Heart left ventricle (tissue), 16 donors: ENCODE measurements around the gene CCDC187. TPM values are rescaled to one million over a fixed set of nuclear protein-coding genes. Genes with fewer than 3 reads are reported as not detected.

Experiments used
- ATAC-seq, 4 donors: fragments of 200-7000 bp; cut with Tn5 transposase; one replicate each; pipeline ENCODE4 v1.9.1; 2020 to 2022; ENCODE audit warnings: moderate library complexity in 4 of 4, mild to moderate bottlenecking in 3 of 4, moderate number of reproducible peaks in 1 of 4
- DNase-seq, 5 donors: peaks; one replicate each; pipeline ENCODE4 v3.0.0-alpha.2; 2020
- H3K27ac ChIP-seq, 12 donors: fragments of 200-600 bp; sonication (generic) in 4 of 12; one replicate each; pipeline versions ENCODE4 v1.5.0 to v1.8.0; 2016 to 2022; ENCODE audit warnings: mild to moderate bottlenecking in 2 of 12
- H3K27me3 ChIP-seq, 9 donors: fragments of 200-600 bp; sonication (generic) in 2 of 9; one replicate each; pipeline versions ENCODE4 v1.5.1 to v1.8.0; 2016 to 2022; ENCODE audit warnings: mild to moderate bottlenecking in 3 of 9
- H3K36me3 ChIP-seq, 9 donors: fragments of 200-600 bp; sonication (generic) in 2 of 9; one replicate each; pipeline versions ENCODE4 v1.5.0 to v1.8.0; 2018 to 2022; ENCODE audit warnings: mild to moderate bottlenecking in 2 of 9
- H3K4me1 ChIP-seq, 12 donors: fragments of 200-600 bp; sonication (generic) in 4 of 12; one replicate each; pipeline versions ENCODE4 v1.5.0 to v1.8.0; 2016 to 2022; ENCODE audit warnings: mild to moderate bottlenecking in 3 of 12
- H3K4me3 ChIP-seq, 12 donors: fragments of 200-600 bp; sonication (generic) in 4 of 12; one replicate each; pipeline versions ENCODE4 v1.5.0 to v1.8.0; 2017 to 2022; ENCODE audit warnings: mild to moderate bottlenecking in 9 of 12, moderate library complexity in 4 of 12
- H3K9me3 ChIP-seq, 12 donors: fragments of 200-600 bp; sonication (generic) in 4 of 12; one replicate each; pipeline versions ENCODE4 v1.5.0 to v1.8.0; 2016 to 2022; ENCODE audit warnings: mild to moderate bottlenecking in 1 of 12
- POLR2A ChIP-seq, 2 donors: fragments of 450-650 bp; IDR thresholded peaks; one replicate each; pipeline ENCODE4 v1.6.1; 2017; ENCODE audit warnings: antibody characterized with exemption in 2 of 2, mild to moderate bottlenecking in 2 of 2, moderate library complexity in 2 of 2
- WGBS, 4 donors: extraction: QIAGEN DNeasy Blood & Tissue Kit in 2 of 4; methylation state at CpG; one replicate each; pipeline versions ENCODE4 v1.1.5 to v1.1.7; 2013 to 2018; 5-methylcytosine and 5-hydroxymethylcytosine counted together
- intact Hi-C, 10 donors: fragments of 100-400 bp; cut with DNase I; formaldehyde crosslinking; loops; one replicate each; pipeline versions ENCODE4 v1.11.1 to v1.14.2; 2022
- polyA plus RNA-seq, 2 donors: library from polyadenylated mRNA; stranded (reverse); fragments of 200-250 nt; gene quantifications; one replicate each; pipeline ENCODE4 v1.2.3, GENCODE V29; 2013
- total RNA-seq, 9 donors: library from RNA; depleted of rRNA in 2 of 9; stranded (reverse); fragments of >200 nt in 2 of 9; fragmentation: NEBNext Ultra II Directional in 3 of 9; extraction: Animal tissue kit (Norgen Biotek cat#: 25700) in 3 of 9; gene quantifications; one replicate each; pipeline versions ENCODE4 v1.1.0 to v1.2.4, GENCODE V29; 2016 to 2023
- TF ChIP-seq, protein P1 (sequence below), 12 donors: fragments of 200-600 bp; sonication (generic) in 4 of 12; IDR thresholded peaks; one replicate each; pipeline versions ENCODE4 v1.5.0 to v1.8.0; 2018 to 2022; ENCODE audit warnings: antibody characterized with exemption in 12 of 12, mild to moderate bottlenecking in 5 of 12
- donor health status: ischemic (EF 13 %, LVEDD 7.1; RV severe dilation, severe dysfunction).
- donor health status: healthy with polysubstance abuse.
- donor health status: DM: no; HTN: yes; CAD: no.
- donor health status: DM: no; HTN: no; CAD: no.
- donor health status: ischemic (EF 25% LVEDD 6.9; RV normal size, moderate dysfunction).
- donor health status: ischemic (EF 25% LVEDD 5.7; RV mildly dilated, moderate dysfunction).
- donor health status: healthy.
- donor health status: DM: yes; HTN: yes; CAD: no.
- donor health status: ischemic (EF 35%, LVEDD 5.7; RV mildly dilated, moderate dysfunction).
- donor health status: nonischemic (EF 11% LVEDD 7.7; RV severe dilation, severe dysfunction).
- donor health status: DM: yes; HTN: yes; CAD: no.
- donor health status: PGD.
- donor health status: ischemic (EF 29% LVEDD 5.4; RV normal size, mild dysfunction).
- donor health status: nonischemic (EF 23%, LVEDD 6.1; RV moderate dilation, normal function).

The CCDC187 gene
- total and polyA plus RNA-seq, 11 donors: 0.04 TPM; not detected in 10

DNA sequence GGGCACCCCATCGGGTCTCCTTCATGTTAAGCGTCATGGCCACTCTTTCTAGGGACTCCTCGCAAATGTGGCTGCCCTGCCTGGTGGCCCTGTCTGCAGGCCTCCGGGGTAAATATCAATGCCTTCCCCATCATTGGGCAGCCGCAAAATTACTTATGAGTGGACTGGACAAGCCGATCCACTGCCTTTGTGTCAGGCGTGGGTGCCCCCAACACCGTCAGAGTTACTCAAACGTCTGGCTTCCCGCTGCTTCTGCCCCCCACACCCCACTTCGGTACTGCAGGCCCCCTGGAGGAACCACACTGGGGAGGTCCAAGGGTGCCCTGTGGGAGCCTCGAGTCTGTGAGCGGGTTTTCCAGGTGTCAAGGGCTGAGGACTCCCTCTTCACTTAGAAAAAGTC, 102.7 kb downstream of the CCDC187 start:
- WGBS, 4 donors: 48 to 55% (median 49%) methylated on average over 12 to 13 of the region's 13 CpGs
- Histone ChIP-seq H3K4me1 (peaks cover 0 to 26% (median 5%) of the 10 kb centered on the region in 12 donors), H3K36me3 (no peaks in the 10 kb centered on the region), H3K9me3 (no peaks in the 10 kb centered on the region), H3K27ac (no peak overlapping the region), H3K27me3 (peaks cover 73 to 93% (median 86%) of the 10 kb centered on the region in 9 donors), H3K4me3 (no peak overlapping the region)
- intact Hi-C loops: no loop called here
- DNase-seq (no peak), ATAC-seq (no peak)
- no peak for TF ChIP-seq POLR2A (IDR thresholded peaks at IDR 0.05)
- TF ChIP-seq, protein P1, sequence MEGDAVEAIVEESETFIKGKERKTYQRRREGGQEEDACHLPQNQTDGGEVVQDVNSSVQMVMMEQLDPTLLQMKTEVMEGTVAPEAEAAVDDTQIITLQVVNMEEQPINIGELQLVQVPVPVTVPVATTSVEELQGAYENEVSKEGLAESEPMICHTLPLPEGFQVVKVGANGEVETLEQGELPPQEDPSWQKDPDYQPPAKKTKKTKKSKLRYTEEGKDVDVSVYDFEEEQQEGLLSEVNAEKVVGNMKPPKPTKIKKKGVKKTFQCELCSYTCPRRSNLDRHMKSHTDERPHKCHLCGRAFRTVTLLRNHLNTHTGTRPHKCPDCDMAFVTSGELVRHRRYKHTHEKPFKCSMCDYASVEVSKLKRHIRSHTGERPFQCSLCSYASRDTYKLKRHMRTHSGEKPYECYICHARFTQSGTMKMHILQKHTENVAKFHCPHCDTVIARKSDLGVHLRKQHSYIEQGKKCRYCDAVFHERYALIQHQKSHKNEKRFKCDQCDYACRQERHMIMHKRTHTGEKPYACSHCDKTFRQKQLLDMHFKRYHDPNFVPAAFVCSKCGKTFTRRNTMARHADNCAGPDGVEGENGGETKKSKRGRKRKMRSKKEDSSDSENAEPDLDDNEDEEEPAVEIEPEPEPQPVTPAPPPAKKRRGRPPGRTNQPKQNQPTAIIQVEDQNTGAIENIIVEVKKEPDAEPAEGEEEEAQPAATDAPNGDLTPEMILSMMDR (IDR thresholded peaks at IDR 0.05): no peak

DNA sequence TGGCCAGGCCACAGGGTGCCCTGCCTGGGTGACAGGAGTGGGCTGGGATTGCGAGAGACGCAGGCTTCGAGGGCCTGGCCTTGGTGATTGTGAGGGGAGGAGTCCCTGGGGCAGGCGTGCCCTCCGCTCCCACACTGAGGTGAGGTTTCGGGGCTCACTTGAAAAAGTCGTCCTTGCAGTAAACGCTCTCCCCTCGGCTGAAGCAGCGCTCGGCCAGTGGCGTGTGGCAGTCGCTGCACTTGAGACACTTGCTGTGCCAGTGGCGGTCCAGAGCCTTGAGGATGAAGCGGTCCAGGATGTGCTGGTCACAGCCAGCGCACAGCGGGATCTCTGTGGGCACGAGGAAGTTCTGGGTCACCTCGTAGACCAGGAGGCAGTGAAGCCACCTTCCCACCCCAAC, 103.5 kb downstream of the CCDC187 start:
- DNase-seq (no peak), ATAC-seq (no peak)
- H3K4me1 ChIP-seq: peaks cover 0 to 26% (median 5%) of the 10 kb centered on the region in 12 donors
- H3K27me3 ChIP-seq: peaks cover 77 to 99% (median 92%) of the 10 kb centered on the region in 9 donors
- no peaks in the 10 kb centered on the region for H3K36me3 ChIP-seq
- H3K4me3 ChIP-seq: peak overlapping the region in 1 of 12 donors; percentile 7
- no peak for TF ChIP-seq POLR2A (IDR thresholded peaks at IDR 0.05)
- TF ChIP-seq, protein P1 (IDR thresholded peaks at IDR 0.05): no peak
- intact Hi-C loops: no loop called here
- H3K27ac ChIP-seq: no peak overlapping the region
- no peaks in the 10 kb centered on the region for H3K9me3 ChIP-seq
- WGBS, 4 donors: 41 to 54% (median 47%) methylated on average over 13 to 19 of the region's 19 CpGs

Other genes starting within 250 kb of the CCDC187 start
- gene NACC2, start 208.8 kb downstream of the CCDC187 start, total RNA-seq: 10 to 100 TPM; 38.7 to 66.5 (median 47.5) TPM
- gene NACC2, start 208.8 kb downstream of the CCDC187 start, polyA plus RNA-seq: 10 to 100 TPM; 17.9 to 39.1 TPM
- gene TMEM250, start 185.2 kb downstream of the CCDC187 start, total RNA-seq: 10 to 100 TPM; 15.5 to 34.3 (median 19.9) TPM
- gene TMEM250, start 185.2 kb downstream of the CCDC187 start, polyA plus RNA-seq: 10 to 100 TPM; 11.6 to 37.0 TPM
- not detected for gene LHX3, start 99.0 kb downstream of the CCDC187 start, total RNA-seq
- gene LHX3, start 99.0 kb downstream of the CCDC187 start, polyA plus RNA-seq: not detected
- gene QSOX2, start 58.3 kb downstream of the CCDC187 start, total RNA-seq: 1 to 10 TPM; 4.8 to 7.8 (median 5.9) TPM
- gene QSOX2, start 58.3 kb downstream of the CCDC187 start, polyA plus RNA-seq: 1 to 10 TPM; 4.3 to 9.9 TPM
- 10 to 100 TPM; 24.1 to 52.0 (median 31.7) TPM for gene GPSM1, start 23.4 kb upstream of the CCDC187 start, total RNA-seq
- 10 to 100 TPM; 31.5 to 80.2 TPM for gene GPSM1, start 23.4 kb upstream of the CCDC187 start, polyA plus RNA-seq
- 10 to 100 TPM; 21.3 to 67.8 (median 33.6) TPM for gene DNLZ, start 59.6 kb upstream of the CCDC187 start, total RNA-seq
- gene DNLZ, start 59.6 kb upstream of the CCDC187 start, polyA plus RNA-seq: 10 to 100 TPM; 22.6 to 36.8 TPM
- 1 to 10 TPM in 2 of 9 donors, under 1 TPM in 7; 0.30 to 7.1 (median 0.77) TPM for gene CARD9, start 69.6 kb upstream of the CCDC187 start, total RNA-seq
- under 1 TPM; 0.69 to 1.00 TPM for gene CARD9, start 69.6 kb upstream of the CCDC187 start, polyA plus RNA-seq
- 1 to 10 TPM; 3.1 to 7.8 (median 4.5) TPM for gene SNAPC4, start 96.1 kb upstream of the CCDC187 start, total RNA-seq
- gene SNAPC4, start 96.1 kb upstream of the CCDC187 start, polyA plus RNA-seq: 1 to 10 TPM; 4.0 to 4.3 TPM
- gene ENTR1, start 106.5 kb upstream of the CCDC187 start, total RNA-seq: 10 to 100 TPM; 12.4 to 26.6 (median 18.4) TPM
- gene ENTR1, start 106.5 kb upstream of the CCDC187 start, polyA plus RNA-seq: 10 to 100 TPM; 11.8 to 27.7 TPM
- gene PMPCA, start 106.6 kb upstream of the CCDC187 start, total RNA-seq: 10 to 100 TPM; 61.5 to 81.8 (median 73.6) TPM
- 10 to 100 TPM; 70.8 to 77.0 TPM for gene PMPCA, start 106.6 kb upstream of the CCDC187 start, polyA plus RNA-seq
- 10 to 100 TPM in 3 of 9 donors, 1 to 10 TPM in 6; 7.3 to 11.7 (median 9.5) TPM for gene INPP5E, start 135.8 kb upstream of the CCDC187 start, total RNA-seq
- gene INPP5E, start 135.8 kb upstream of the CCDC187 start, polyA plus RNA-seq: 1 to 10 TPM; 6.4 to 8.0 TPM
- gene SEC16A, start 178.9 kb upstream of the CCDC187 start, total RNA-seq: 10 to 100 TPM; 21.1 to 53.3 (median 30.2) TPM
- 10 to 100 TPM; 20.9 to 29.9 TPM for gene SEC16A, start 178.9 kb upstream of the CCDC187 start, polyA plus RNA-seq
- 10 to 100 TPM; 12.1 to 47.3 (median 22.1) TPM for gene NOTCH1, start 242.0 kb upstream of the CCDC187 start, total RNA-seq
- gene NOTCH1, start 242.0 kb upstream of the CCDC187 start, polyA plus RNA-seq: 10 to 100 TPM in 1 of 2 donors, 1 to 10 TPM in 1; 8.0 to 12.1 TPM